GM20431 (cell line): ENCODE data around the gene DHRS7B.
"Not testable (repeated sequence)": the region's sequence is repeated elsewhere in the genome, so short reads cannot be mapped to it uniquely, and the experiment has no call there.

Source experiments
- in situ Hi-C: fragments of 300-500 bp; cut with MseI, MboI; formaldehyde crosslinking; loops from one replicate; pipeline ENCODE4 v1.15.0; 2020; ENCODE audit warnings: low sequenced_read_pairs; ENCODE audit not compliant: unreplicated experiment

DHRS7B gene, protein sequence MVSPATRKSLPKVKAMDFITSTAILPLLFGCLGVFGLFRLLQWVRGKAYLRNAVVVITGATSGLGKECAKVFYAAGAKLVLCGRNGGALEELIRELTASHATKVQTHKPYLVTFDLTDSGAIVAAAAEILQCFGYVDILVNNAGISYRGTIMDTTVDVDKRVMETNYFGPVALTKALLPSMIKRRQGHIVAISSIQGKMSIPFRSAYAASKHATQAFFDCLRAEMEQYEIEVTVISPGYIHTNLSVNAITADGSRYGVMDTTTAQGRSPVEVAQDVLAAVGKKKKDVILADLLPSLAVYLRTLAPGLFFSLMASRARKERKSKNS

DNA sequence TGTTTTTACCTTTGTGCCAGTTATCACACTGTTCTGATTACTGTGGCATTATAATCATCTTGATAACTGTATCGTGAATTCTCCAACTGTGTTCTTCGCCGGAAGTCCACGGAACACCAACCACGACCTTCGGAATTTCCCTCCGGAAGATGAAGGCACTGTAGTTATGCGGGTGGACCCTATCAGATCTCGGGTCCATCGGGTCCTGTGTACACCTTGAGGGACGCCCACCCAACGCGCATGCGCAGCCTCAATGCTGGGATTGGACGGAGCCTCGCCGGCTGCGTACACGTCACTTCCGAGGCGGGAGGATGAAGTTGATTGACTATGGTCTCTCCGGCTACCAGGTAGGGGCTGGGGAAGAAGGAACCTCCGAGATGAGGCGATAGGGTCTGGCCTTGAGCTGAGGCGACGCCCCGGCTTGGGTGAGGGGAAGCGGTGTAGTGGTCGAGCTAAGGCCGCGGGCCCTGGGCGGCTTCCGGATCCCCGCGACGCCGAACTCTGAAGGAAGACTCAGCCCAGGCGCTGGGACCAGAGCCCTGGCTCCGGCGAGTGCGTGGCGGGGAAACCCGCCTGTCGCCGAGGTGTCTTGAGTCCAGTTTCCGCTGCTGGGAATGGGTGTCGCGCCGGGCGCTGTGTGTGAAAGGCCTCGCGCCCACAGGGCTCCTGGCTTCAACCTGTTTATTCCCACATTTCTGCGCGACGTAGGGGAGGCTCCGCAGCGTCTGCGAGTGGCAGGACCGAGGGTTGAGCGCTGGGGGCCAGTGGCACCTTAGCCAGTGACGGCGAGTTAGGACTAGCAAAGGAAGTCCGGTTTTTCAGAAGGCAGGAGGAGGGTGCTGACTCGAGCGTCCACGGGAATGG lies at the start of gene DHRS7B:
TSS of gene DHRS7B (plus strand) at position 320 of the 864 bp plus-strand sequence. CDS start at position 328, 8 bp downstream.
- in situ Hi-C loops, result no loop called here

DNA sequence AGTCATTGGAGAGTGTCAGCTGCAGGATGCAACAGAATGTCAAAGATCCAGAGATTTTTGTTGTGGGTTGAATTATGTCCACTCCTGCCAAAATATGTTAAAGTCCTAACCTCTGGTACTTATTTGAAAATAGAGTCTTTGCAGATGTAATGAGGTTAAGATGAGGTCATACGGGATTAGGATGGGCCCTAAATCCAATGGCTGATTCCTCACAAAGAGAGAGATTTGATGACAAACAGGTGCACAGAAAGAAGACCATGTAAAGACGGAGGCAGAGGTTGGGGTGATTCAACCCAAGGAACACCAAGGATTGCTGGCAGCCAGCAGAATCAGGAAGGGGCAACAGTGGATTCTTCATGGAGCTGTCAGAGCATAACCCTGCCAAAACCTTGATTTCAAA lies 49.5 kb upstream of the DHRS7B start:
- in situ Hi-C loops, result no loop called here

DNA sequence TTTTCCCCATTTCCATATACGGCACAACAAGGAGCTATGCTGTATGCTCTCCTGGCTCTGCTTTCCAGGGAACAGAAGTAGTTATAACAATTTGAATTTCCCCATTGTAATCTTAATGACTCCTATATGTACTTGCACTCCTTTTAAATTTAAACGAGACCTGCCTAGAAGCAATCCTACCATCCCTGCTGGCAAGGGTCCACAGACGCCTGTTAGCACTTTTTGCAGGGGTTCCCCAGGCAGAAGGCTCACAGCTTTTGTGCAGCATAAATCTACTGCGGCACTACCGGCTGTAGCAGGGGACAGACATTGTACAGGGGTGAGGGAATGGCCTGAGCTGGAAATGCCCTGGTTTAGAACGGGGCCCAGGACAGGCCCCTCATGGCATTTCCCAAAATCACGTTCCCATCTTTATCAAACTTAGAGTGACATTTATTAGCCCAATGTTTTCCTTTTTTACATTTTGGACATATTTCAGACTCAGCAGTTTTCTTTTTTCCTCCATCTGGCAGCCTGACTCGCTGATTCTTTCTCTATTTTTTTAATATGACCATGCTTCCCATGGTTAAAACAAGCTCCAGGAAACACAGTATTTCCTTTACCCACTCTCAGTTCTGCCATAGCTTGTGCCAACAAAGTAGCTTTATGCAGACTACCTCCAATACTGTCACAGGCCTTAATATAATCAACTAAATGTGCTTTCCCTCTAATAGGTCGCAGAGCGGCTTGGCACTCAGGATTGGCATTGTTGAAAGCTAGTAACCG lies 48.6 kb upstream of the DHRS7B start:
- in situ Hi-C loops, result no loop called here

DNA sequence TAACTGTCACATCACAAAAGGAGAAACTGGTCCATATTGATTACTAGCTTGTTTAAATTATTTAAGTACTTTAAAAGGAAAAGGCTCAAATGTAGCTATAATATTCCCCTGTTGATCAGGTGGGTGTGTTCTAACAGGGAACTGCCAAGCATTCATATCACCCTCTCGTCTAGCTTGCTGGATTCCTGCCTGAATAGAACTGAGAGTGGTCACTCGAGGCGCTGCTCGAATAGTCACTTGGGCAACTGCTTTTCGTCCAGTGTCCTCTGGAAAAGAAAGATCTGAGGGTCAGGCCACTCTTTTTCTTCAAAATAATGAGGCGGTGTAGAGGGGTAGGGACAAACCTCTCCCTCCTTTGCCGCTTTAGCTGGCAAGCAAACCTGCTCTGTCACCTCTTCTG lies 47.6 kb upstream of the DHRS7B start:
- in situ Hi-C loops, result no loop called here

DNA sequence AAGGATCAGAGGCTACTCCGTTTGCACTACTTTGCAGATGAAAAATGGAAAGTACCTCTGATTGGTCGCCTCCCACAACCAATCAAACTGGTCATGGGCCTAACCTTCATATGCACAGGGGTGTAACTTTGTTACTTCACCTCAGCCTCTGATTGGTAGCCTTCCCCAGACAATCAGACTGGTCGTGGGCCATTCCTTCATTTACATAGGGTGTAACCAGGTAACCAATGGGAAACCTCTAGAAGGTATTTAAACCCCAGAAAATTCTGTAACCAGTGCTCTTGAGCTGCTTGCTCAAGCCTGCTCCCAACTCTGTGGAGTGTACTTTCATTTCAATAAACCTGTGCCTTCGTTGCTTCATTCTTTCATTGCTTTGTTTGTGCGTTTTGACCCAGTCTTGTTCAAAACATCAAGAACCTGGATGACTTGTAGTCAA lies 44.7 kb upstream of the DHRS7B start:
- in situ Hi-C loops, result no loop called here

DNA sequence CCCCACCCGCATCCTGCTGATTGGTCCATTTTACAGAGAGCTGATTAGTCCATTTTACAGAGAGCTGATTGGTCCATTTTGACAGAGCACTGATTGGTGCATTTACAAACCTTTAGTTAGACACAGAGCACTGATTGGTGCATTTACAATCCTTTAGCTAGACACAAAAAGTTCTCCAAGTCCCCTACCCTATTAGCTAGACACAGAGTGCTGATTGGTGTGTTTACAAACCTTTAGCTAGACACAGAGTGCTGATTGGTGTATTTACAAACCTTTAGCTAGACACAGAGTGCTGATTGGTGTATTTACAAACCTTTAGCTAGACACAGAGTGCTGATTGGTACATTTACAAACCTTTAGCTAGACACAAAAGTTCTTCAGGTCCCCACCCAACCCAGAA lies 41.5 kb upstream of the DHRS7B start:
- in situ Hi-C loops, result not testable (repeated sequence)

DNA sequence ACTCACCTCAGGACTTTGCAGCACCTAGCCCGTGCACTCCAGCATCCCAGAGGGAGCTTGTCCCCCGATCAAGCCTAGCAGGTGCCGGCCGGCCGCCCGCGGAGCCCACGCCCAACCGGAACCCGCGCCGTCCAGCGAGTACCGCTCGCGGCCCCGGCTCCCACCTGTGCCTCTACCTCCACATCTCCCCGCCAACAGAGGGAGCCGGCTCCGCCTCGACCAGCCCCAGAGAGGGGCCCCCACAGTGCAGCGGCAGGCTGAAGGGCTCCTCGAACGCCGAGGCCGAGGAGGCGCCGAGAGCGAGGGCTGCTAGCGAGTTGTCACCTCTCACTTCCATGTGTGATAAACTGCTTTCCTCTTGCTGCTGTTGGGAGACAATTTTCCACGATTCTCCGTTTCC lies 41.1 kb upstream of the DHRS7B start:
- in situ Hi-C loops, result no loop called here

DNA sequence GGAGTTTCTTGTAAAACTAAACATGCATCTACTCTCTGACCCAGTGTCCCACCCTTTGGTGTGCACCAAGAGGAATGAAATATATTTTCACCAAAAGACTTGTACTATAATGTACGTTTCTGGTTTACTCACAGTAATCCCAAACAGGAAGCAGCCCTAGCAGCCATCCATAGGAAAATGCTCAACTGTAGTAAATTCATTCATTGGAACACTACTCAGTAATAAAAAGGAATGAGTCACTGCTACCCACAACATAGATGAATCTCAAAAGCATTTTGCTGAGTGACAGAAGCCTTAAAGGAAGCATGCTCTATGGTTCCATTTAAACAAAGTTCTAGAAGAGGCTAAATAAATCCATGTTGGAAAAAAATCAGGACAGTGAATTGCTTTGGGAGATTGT lies 37.6 kb upstream of the DHRS7B start:
- in situ Hi-C loops, result no loop called here

DNA sequence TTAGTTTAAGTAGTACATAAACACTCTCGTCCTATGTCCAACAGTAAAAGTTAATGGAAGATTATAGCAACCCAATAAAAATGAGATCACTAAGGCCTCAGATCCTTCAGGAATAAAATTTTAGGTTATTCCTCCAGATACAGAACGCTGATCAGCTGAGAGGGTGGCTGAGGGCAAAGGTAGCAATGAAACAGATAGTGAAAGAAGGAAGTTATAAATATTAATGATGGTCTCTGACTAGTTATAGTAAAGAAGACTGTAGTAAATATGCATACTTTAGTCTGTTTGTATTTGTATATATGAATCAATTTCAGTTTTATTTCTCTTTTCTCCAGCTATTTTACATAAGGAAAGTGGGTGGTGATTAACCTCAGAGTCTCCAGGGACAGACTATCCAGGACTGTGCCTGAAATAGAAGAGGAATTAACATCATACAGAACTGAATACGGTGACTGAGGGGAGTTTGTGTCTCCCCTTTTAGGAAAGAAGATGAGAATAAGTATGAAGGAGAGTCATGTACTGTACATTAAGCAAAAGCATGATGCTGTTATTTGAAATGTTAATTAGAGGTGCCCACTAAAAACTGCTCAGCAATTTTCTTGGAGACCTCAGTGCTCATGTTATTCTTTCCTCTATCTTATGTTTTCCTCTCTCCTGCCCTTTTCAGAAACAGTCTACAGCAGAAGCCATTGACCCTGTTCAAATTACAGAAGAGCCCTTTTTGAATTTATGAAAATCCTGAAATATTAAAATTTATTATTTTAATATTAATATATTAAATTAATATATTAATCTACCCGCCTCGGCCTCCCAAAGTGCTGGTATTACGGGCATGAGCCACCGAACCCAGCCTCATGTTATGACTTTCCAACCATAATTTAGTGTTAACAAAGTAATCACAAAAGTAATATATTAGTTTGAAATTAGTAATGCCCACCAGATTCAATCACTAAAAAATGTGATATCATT lies 36.5 kb upstream of the DHRS7B start:
- in situ Hi-C loops, result no loop called here

DNA sequence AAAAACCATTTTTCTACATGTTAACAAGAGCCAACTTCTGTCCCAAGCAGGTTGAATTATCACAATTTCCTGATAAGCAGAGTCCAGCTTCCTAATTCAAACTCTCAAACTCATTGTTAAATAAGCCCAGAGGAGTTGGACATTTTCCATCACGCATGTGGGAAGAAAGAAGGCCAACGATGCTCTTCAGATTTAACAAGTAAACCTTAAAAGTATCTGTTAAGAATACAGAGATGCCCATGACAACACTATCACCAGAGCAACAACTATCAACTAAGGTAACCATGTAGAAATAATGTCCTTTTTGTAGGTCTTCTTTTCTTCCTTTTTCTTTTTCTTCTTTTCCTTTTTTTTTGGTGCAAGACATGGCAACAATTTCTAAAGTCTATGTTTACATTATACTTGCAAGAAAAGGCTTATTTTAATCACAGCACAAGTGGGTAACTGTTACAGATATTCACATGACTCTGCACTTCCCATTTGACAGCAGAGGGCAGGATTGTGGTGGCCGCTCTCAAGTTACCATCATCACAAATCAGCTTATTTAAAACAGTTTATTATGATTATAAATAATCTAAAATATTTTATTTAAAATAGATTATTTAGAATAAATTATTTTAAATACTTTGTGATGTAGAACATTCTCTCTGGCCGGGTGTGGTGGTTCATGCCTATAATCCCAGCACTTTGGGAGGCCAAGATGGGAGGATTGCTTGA lies 35.7 kb upstream of the DHRS7B start:
- in situ Hi-C loops, result no loop called here

DNA sequence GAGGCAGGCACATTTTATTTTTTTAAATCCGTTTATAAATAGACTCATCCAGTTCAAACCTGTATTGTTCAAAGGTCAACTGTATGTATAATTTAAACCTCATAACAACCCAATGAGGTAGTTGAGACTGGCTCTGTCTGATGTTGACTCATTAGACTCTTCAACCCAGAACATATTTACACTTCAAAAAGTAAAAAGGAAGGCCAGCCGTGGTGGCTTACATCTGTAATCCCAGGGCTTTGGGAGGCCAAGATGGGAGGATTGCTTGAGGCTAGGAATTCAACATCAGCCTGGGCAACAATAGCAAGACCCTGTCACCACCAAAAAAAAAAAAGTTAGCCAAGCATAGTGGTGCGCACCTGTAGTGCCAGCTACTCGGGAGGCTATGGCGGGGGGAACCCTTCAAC lies 32.5 kb upstream of the DHRS7B start:
- in situ Hi-C loops, result no loop called here

DNA sequence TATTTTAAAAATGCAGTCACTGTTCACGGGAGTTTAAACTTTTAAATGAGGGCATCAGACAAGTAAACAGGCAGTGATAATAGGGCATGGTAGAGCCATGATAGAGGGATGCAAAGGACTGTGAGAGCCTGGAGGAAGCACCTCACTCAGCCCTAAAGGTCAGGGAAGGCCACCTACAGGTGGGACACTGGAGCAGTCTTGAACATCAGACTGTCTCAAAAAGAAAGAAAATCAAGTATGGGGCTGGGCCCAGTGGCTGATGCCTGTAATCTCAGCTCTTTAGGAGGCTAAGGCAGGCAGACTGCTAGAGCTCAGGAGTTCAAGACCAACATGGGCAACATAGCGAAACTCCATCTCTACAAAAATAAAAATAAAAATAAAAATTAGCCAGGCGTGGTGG lies 31.0 kb upstream of the DHRS7B start:
- in situ Hi-C loops, result no loop called here

DNA sequence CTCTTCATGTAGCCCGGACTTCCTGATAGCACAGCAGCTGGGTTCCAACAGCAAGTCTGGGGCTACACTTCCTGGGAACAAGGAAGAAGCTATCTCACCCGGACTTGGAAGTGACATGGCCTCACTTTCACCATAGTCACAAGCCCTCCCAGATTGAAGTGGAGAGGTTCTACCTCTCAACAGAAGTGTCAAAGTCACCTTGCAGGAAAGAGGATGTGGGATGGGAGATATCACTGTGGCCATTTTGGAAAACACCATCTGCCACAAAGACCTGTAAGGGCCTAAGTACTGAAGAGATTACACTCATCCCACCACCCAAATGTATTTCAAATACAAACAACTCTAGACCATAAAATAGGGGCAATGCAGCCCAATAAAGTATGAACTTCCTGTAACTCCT lies 29.9 kb upstream of the DHRS7B start:
- in situ Hi-C loops, result no loop called here

DNA sequence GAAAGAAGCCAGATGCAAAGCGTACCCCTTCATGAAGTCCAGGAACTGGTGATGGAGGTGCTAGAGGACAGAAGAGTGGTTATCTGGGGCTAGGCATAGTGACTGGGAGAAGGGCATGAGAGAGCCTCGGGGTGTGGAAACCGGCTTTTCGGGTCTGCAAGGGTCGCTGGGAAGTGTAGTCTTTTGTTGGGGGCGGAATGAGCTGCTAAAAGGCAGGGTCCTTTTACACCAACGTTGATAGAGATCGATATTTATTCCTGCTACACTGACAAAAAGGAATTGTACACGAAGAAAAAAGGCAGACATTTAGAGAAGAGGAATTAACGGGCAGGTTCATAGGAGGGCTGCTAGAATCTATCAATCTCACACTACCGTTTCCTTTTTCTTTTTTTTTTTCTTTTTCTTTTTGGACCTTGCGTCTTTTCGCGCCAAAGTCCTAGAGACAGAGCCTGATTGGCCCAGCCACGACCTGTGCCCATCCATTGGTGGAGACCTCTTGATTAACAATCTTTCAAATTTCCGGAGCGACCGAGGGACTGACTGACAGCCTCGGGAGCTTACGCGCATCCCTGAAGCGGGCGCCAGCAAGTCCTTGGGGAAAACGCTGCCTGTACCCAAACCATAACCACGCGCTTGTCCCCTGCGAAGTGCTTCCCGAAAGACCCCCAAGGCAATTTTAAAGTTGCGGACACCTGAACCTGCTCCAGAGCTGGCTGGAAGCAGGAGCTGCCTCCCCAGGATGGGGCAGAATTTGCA lies 27.7 kb upstream of the DHRS7B start:
- in situ Hi-C loops, result no loop called here

DNA sequence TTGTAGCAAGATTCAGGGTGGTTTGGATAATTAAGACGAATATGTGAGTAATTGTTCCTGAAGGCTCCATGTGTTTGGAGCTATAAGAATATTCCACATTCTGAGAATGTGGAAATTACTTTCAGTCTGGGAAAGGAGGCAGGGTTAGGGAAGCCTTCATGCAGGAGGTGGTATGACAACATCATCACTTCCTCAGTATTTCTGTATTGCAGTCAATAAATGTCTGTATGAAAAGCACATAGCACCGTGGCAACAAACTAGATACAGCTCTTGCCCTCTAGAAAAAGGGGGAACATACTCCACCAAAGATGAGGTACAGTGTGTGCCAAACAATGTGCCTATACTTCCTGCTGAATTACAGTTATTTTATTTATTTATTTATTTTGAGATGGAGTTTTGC lies 26.1 kb upstream of the DHRS7B start:
- in situ Hi-C loops, result no loop called here

DNA sequence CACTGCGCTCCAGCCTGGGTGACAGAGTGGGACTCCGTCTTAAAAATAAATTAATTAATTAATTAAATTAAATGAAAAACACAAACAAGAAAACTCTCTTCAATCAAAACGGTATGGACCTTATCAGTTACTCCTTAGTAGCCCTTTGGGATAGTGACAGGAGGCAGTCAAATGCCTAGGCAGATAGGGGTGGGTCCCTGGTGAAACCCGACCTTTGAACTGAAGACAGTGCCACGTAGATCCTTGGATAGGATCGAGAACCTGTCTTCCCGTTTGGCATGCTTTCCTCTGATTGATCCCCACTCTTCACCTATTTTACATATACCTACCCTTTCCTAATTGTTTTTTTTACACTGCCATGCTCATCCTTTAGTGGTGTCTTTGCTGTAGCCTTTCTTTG lies 22.2 kb upstream of the DHRS7B start:
- in situ Hi-C loops, result no loop called here

DNA sequence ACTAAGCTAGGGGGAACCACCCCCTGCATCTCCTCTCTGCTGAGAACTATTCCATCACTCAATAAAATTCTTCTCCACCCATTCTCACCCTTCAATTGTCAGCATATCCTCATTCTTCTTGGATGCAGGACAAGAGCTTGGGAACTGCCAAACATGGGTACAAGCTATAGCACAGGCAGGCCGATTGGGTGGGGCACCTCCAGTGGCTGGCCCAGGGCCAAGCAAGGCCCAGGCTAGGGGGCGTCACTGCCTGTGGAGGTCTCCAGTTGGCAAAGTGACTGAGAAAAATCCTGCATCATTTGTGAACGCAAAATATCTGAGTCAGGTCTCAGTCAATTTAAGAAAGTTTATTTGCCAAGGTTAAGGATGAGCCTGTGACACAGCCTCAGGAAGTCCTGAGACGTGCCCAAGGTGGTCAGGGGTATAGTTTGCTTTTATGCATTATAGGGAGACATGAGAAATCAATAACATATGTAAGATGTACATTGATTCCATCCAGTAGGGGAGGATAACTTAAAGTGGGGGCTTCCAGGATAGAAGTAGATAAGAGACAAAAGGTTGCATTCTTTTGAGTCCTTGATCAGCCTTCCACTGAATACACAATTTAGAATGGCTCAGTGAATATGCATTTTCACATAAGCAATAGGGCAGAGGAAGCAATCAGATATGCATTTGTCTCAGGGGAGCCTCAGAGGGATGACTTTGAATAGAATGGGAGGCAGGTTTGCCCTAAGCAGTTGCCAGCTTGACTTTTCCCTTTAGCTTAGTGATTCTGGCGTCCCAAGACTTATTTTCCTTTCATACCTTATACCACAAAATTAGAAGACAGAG lies 21.5 kb upstream of the DHRS7B start:
- in situ Hi-C loops, result no loop called here
